Vagina (tissue), 2 donors: ENCODE results near the gene STK24. TPM values are rescaled to one million over a fixed set of nuclear protein-coding genes. Genes with fewer than 3 reads are reported as not detected.

Experiments used
- DNase-seq, 2 donors: peaks; one replicate each; pipeline ENCODE4 v3.0.0-alpha.2; 2017; ENCODE audit errors: extremely low spot score in 2 of 2
- H3K27ac ChIP-seq: fragments of 200-600 bp; sonication (generic); one replicate; pipeline ENCODE4 v1.5.1; 2019
- H3K27me3 ChIP-seq: fragments of 200-600 bp; sonication (generic); one replicate; pipeline ENCODE4 v1.5.1; 2019
- H3K36me3 ChIP-seq, 2 donors: fragments of 200-600 bp; sonication (generic); one replicate each; pipeline ENCODE4 v1.5.1; 2017 to 2019
- H3K4me1 ChIP-seq: fragments of 200-600 bp; sonication (generic); one replicate; pipeline ENCODE4 v1.5.1; 2019
- H3K4me3 ChIP-seq, 2 donors: fragments of 200-600 bp; sonication (generic); 1 replicate in 1 of 2; 2 replicates in 1 of 2; pipeline ENCODE4 v1.5.1; 2016 to 2019
- H3K9me3 ChIP-seq: fragments of 200-600 bp; sonication (generic); one replicate; pipeline ENCODE4 v1.5.1; 2019
- CTCF ChIP-seq, 3 experiments: fragments of 450-650 bp in 2 of 3; fragments of 200-600 bp in 1 of 3; sonication (generic) in 1 of 3; IDR thresholded peaks; one replicate each; pipeline ENCODE4 v1.5.1; 2017 to 2019; ENCODE audit warnings: antibody characterized with exemption in 3 of 3, mild to moderate bottlenecking in 2 of 3, moderate library complexity in 2 of 3
- POLR2A ChIP-seq, 2 donors: fragments of 450-650 bp; IDR thresholded peaks; one replicate each; pipeline ENCODE4 v1.6.1; 2017; ENCODE audit warnings: antibody characterized with exemption in 2 of 2, mild to moderate bottlenecking in 2 of 2, moderate library complexity in 2 of 2
- POLR2AphosphoS5 ChIP-seq, 2 donors: sonication (generic); formaldehyde crosslinking; IDR thresholded peaks; one replicate each; pipeline ENCODE4 v1.9.0; 2017; ENCODE audit warnings: antibody characterized with exemption in 2 of 2, mild to moderate bottlenecking in 2 of 2, low read depth in 1 of 2; ENCODE audit not compliant: insufficient read depth in 1 of 2
- intact Hi-C: fragments of 100-400 bp; cut with DNase I; formaldehyde crosslinking; loops from one replicate; pipeline ENCODE4 v1.15.1; 2023
- total RNA-seq: library from RNA; depleted of rRNA; stranded (reverse); fragments of >200 nt; gene quantifications from one replicate; pipeline ENCODE4 v1.2.3, GENCODE V29; 2016

The STK24 gene
- total RNA-seq, 1 donor from 2014 or later = 82.5 TPM

GRCh38 chr13:98406427-98406826 is 170.5 kb downstream of the STK24 start:
- Histone ChIP-seq H3K4me1 (no peaks in the 10 kb centered on the region), H3K27me3 (no peaks in the 10 kb centered on the region), H3K4me3 (no peak overlapping the region), H3K9me3 (no peaks in the 10 kb centered on the region), H3K27ac (no peak overlapping the region), H3K36me3 (no peaks in the 10 kb centered on the region)
- intact Hi-C loops = no loop called here
- no peak for DNase-seq
- no peak for TF ChIP-seq CTCF (IDR thresholded peaks at IDR 0.05)
- no peak for TF ChIP-seq POLR2A (IDR thresholded peaks at IDR 0.05)
- no peak for TF ChIP-seq POLR2AphosphoS5 (IDR thresholded peaks at IDR 0.05; ENCODE audit: insufficient read depth in 1 of 2, low read depth in 1 of 2)

GRCh38 chr13:98405690-98406344 is 171.1 kb downstream of the STK24 start:
- Histone ChIP-seq H3K9me3 (no peaks in the 10 kb centered on the region), H3K4me3 (no peak overlapping the region), H3K36me3 (no peaks in the 10 kb centered on the region), H3K4me1 (no peaks in the 10 kb centered on the region), H3K27ac (no peak overlapping the region), H3K27me3 (no peaks in the 10 kb centered on the region)
- TF ChIP-seq POLR2AphosphoS5 (IDR thresholded peaks at IDR 0.05; ENCODE audit: insufficient read depth in 1 of 2, low read depth in 1 of 2) (no peak), CTCF (IDR thresholded peaks at IDR 0.05) (no peak), POLR2A (IDR thresholded peaks at IDR 0.05) (no peak)
- intact Hi-C loops = no loop called here
- DNase-seq = no peak

- H3K9me3 ChIP-seq = no peaks in the 10 kb centered on the region
- H3K4me3 ChIP-seq = no peak overlapping the region
- H3K27ac ChIP-seq = no peak overlapping the region
- no peak for DNase-seq
- intact Hi-C loops = no loop called here
- H3K27me3 ChIP-seq = no peaks in the 10 kb centered on the region
- H3K4me1 ChIP-seq = peaks cover under 1% of the 10 kb centered on the region
- no peaks in the 10 kb centered on the region for H3K36me3 ChIP-seq
- TF ChIP-seq POLR2A (IDR thresholded peaks at IDR 0.05) (no peak), CTCF (IDR thresholded peaks at IDR 0.05) (no peak), POLR2AphosphoS5 (IDR thresholded peaks at IDR 0.05; ENCODE audit: insufficient read depth in 1 of 2, low read depth in 1 of 2) (no peak)
These were observed 171.8 kb downstream of the STK24 start for GRCh38 chr13:98405107-98405571.

GRCh38 chr13:98403076-98403475 is 173.8 kb downstream of the STK24 start:
- Histone ChIP-seq H3K36me3 (no peaks in the 10 kb centered on the region), H3K27me3 (no peaks in the 10 kb centered on the region), H3K27ac (no peak overlapping the region), H3K4me3 (no peak overlapping the region), H3K9me3 (no peaks in the 10 kb centered on the region), H3K4me1 (peaks cover 16% of the 10 kb centered on the region)
- no peak for DNase-seq
- TF ChIP-seq POLR2A (IDR thresholded peaks at IDR 0.05) (no peak), CTCF (IDR thresholded peaks at IDR 0.05) (no peak), POLR2AphosphoS5 (IDR thresholded peaks at IDR 0.05; ENCODE audit: insufficient read depth in 1 of 2, low read depth in 1 of 2) (no peak)
- intact Hi-C loops = no loop called here

GRCh38 chr13:98401934-98402333 is 175.0 kb downstream of the STK24 start:
- Histone ChIP-seq H3K4me1 (peaks cover 16% of the 10 kb centered on the region), H3K4me3 (no peak overlapping the region), H3K27me3 (no peaks in the 10 kb centered on the region), H3K9me3 (no peaks in the 10 kb centered on the region), H3K27ac (no peak overlapping the region), H3K36me3 (no peaks in the 10 kb centered on the region)
- intact Hi-C loops = no loop called here
- no peak for DNase-seq
- no peak for TF ChIP-seq POLR2AphosphoS5 (IDR thresholded peaks at IDR 0.05; ENCODE audit: insufficient read depth in 1 of 2, low read depth in 1 of 2)
- no peak for TF ChIP-seq CTCF (IDR thresholded peaks at IDR 0.05)
- no peak for TF ChIP-seq POLR2A (IDR thresholded peaks at IDR 0.05)
